Thymus (tissue), 11 donors: Measurements from ENCODE around the gene HTR3E. TPM values are rescaled to one million over a fixed set of nuclear protein-coding genes. Genes with fewer than 3 reads are reported as not detected.
"Not testable (repeated sequence)": the region's sequence is repeated elsewhere in the genome, so short reads cannot be mapped to it uniquely, and the experiment has no call there.

Source experiments
- DNase-seq, 9 donors: peaks; one replicate each; pipeline ENCODE4 v3.0.0-alpha.2; 2013; ENCODE audit warnings: low spot score in 9 of 9, low read depth in 6 of 9, missing footprints in 1 of 9
- H3K27ac ChIP-seq, 2 donors: one replicate each; pipeline ENCODE4 v1.5.1; 2013; ENCODE audit warnings: control low read depth in 1 of 2, low read depth in 1 of 2, low read length in 1 of 2, mild to moderate bottlenecking in 1 of 2, moderate library complexity in 1 of 2
- H3K27me3 ChIP-seq, 2 donors: one replicate each; pipeline ENCODE4 v1.5.1; 2013; ENCODE audit warnings: low read length in 1 of 2; ENCODE audit not compliant: control insufficient read depth in 2 of 2, insufficient read depth in 1 of 2
- H3K36me3 ChIP-seq, 2 donors: one replicate each; pipeline ENCODE4 v1.5.1; 2013; ENCODE audit warnings: low read length in 1 of 2, mild to moderate bottlenecking in 1 of 2, moderate library complexity in 1 of 2; ENCODE audit not compliant: control insufficient read depth in 2 of 2, insufficient read depth in 2 of 2
- H3K4me1 ChIP-seq, 2 donors: one replicate each; pipeline ENCODE4 v1.5.1; 2013; ENCODE audit warnings: low read length in 2 of 2; ENCODE audit not compliant: control insufficient read depth in 2 of 2, insufficient read depth in 2 of 2
- H3K4me3 ChIP-seq, 2 donors: one replicate each; pipeline ENCODE4 v1.5.1; 2013; ENCODE audit warnings: low read length in 2 of 2, control low read depth in 1 of 2, mild to moderate bottlenecking in 1 of 2
- H3K9me3 ChIP-seq, 2 donors: one replicate each; pipeline ENCODE4 v1.5.1; 2013; ENCODE audit warnings: low read length in 1 of 2, mild to moderate bottlenecking in 1 of 2; ENCODE audit not compliant: control insufficient read depth in 2 of 2, insufficient read depth in 1 of 2
- WGBS: extraction: QIAGEN DNeasy Blood & Tissue Kit; methylation state at CpG from one replicate; pipeline ENCODE4 v1.1.7; 2013; 5-methylcytosine and 5-hydroxymethylcytosine counted together
- polyA plus RNA-seq: library from polyadenylated mRNA; stranded (reverse); fragments of 200-250 nt; gene quantifications from one replicate; pipeline ENCODE4 v1.2.3, GENCODE V29; 2013
- total RNA-seq: library from RNA; stranded (reverse); fragments of 120-200 nt; gene quantifications from one replicate; pipeline ENCODE4 v1.2.4, GENCODE V29; 2013
- donor health status: healthy.

The HTR3E gene
- total and polyA plus RNA-seq, 2 donors = 0.05 TPM; not detected in 1

- H3K36me3 ChIP-seq = no peaks in the 10 kb centered on the region
- H3K4me1 ChIP-seq = no peaks in the 10 kb centered on the region
- H3K27me3 ChIP-seq = no peaks in the 10 kb centered on the region
- 52% methylated on average over 3 of the region's 3 CpGs for WGBS
- H3K27ac ChIP-seq = no peak overlapping the region
- no peaks in the 10 kb centered on the region for H3K9me3 ChIP-seq
- DNase-seq = no peak
- no peak overlapping the region for H3K4me3 ChIP-seq
Observed at GRCh38 chr3:184085389-184085852, 11.4 kb upstream of the HTR3E start.

GRCh38 chr3:184092199-184092598 is 4.7 kb upstream of the HTR3E start:
- Histone ChIP-seq H3K36me3 (no peaks in the 10 kb centered on the region), H3K9me3 (peaks cover 2 to 11% of the 10 kb centered on the region in 2 donors), H3K4me3 (no peak overlapping the region), H3K4me1 (no peaks in the 10 kb centered on the region), H3K27ac (no peak overlapping the region), H3K27me3 (no peaks in the 10 kb centered on the region)
- 97% methylated on average over 3 of the region's 3 CpGs for WGBS
- DNase-seq = no peak

DNA sequence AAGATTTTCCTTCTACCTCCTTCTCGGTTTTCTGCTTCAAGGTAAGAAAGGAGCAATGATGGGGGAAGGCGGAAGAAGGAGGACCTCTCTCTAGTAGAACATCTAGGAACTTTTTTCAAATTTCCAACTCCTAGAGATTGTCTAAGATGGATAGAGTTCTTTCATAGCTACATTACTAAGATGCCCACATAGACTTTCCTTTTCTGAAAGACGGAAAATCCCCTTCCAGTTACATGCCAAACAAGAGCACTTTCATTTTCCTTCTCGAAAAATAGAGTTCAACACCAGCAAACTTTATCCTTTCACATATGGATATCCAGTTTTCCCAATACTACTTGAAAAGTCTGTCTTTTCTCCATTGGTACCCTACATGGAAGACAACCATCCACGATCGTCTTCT is 692 bp downstream of the HTR3E start:
- Histone ChIP-seq H3K4me3 (no peak overlapping the region), H3K36me3 (no peaks in the 10 kb centered on the region), H3K9me3 (peaks cover 0 to 4% of the 10 kb centered on the region in 2 donors), H3K27ac (no peak overlapping the region), H3K27me3 (no peaks in the 10 kb centered on the region), H3K4me1 (no peaks in the 10 kb centered on the region)
- WGBS = 94% methylated on average over 6 of the region's 6 CpGs
- DNase-seq = no peak

DNA sequence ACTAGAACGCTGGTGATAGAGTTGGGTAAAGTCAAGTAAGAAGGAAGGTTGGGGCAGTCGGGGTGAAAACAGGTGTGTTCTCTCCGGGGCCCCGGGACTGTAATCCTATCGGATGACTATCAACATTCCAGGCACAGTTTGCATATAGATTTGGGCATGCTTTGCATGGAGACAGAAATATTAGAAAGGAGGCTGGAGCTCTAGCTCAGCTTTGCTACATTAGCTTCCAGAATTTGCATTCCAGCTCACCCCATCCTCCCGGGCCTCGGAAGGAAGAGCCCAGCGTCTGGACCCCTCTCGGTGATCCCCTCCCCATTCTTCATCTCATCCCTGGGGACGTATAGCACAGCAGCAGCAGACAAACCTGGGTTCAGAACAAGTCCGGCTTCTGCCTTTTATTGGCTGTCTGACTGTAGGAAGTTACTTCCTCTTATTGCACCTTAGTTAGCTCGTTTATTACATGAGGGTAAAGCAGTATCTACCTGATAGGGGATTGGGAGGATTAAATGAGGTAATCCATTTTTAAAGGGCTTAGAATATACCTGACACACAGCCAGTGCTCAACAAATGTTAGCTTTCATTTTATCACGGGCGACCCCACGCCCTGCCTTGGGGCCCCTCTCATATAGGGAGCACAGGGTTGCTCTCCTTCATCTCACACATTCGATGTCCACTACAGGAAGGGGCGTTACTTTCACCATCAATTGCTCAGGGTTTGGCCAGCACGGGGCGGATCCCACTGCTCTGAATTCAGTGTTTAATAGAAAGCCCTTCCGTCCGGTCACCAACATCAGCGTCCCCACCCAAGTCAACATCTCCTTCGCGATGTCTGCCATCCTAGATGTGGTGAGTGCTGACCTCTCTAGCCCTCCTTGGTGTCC is 3.2 kb downstream of the HTR3E start:
- Histone ChIP-seq H3K27ac (no peak overlapping the region), H3K4me1 (no peaks in the 10 kb centered on the region), H3K36me3 (no peaks in the 10 kb centered on the region), H3K9me3 (no peaks in the 10 kb centered on the region), H3K4me3 (no peak overlapping the region), H3K27me3 (no peaks in the 10 kb centered on the region)
- DNase-seq = no peak
- 77% methylated on average over 24 of the region's 24 CpGs for WGBS

GRCh38 chr3:184110316-184110725 is 13.5 kb downstream of the HTR3E start:
- Histone ChIP-seq H3K27me3 (no peaks in the 10 kb centered on the region), H3K9me3 (no peaks in the 10 kb centered on the region), H3K4me3 (no peak overlapping the region), H3K36me3 (no peaks in the 10 kb centered on the region), H3K4me1 (no peaks in the 10 kb centered on the region), H3K27ac (no peak overlapping the region)
- 84% methylated on average over 7 of the region's 7 CpGs for WGBS
- no peak for DNase-seq

DNA sequence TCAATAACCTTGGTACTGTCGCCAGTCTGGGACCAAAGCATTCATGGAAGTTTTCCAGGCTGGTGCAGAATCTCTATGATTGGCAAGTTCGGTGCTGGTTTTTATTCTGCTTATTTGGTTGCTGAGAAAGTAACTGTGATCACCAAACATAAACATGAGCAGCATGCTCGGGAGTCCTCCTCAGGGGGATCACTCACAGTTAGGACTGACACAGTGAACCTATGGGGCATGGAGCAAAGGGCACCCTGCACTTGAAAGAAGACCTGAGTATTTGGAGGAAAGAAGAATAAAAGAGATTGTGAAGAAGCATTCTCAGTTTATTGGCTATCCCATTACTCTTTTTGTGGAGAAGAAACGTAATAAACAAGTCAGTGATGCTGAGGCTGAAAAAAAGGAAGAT is 19.2 kb downstream of the HTR3E start:
- Histone ChIP-seq H3K4me3 (no peak overlapping the region), H3K27ac (no peak overlapping the region), H3K9me3 (no peaks in the 10 kb centered on the region), H3K36me3 (no peaks in the 10 kb centered on the region), H3K27me3 (no peaks in the 10 kb centered on the region), H3K4me1 (no peaks in the 10 kb centered on the region)
- no peak for DNase-seq
- WGBS = 95% methylated on average over 4 of the region's 4 CpGs

DNA sequence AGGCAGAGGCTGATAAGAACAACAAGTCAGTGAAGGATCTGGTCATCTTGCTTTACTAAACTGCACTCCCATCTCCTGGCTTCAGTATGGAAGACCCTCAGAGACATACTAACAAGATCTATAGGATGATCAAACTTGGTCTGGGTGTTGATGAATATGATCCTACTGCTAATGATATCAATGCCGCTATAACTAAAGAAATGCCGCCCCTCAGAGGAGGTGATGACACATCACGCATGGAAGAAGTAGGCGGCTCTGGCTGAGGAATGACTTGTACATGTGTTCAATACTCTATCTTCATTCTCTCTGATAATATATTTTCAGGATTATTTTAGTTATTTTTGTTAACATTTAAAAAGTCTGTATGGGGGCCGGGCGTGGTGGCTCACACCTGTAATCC is 20.8 kb downstream of the HTR3E start:
- 98% methylated on average over 6 of the region's 6 CpGs for WGBS

DNA sequence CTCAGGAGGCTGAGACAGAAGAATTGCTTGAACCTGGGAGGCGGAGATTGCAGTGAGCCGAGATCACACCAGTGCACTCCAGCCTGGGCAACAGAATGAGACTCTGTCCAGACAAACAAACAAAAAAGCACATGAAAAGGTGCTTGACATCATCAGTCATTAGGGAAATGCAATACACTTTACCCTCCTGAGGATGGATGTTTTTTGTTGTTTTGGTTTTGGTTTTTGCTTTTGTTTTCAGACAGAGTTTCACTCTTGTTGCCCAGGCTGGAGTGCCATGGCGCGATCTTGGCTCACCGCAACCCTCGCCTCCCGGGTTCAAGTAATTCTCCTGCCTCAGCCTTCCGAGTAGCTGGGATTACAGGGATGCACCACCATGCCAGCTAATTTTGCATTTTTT is 24.2 kb downstream of the HTR3E start:
- DNase-seq, H3K36me3 ChIP-seq, H3K4me1 ChIP-seq, H3K27ac ChIP-seq, H3K9me3 ChIP-seq, H3K27me3 ChIP-seq, H3K4me3 ChIP-seq: not testable (repeated sequence)
- WGBS = 98% methylated on average over 8 of the region's 8 CpGs

More for the DNA sequence above, 20.8 kb downstream of the HTR3E start:
- H3K4me3 ChIP-seq = no peak overlapping the region
- no peak overlapping the region for H3K27ac ChIP-seq
- H3K36me3 ChIP-seq = no peaks in the 10 kb centered on the region
- no peaks in the 10 kb centered on the region for H3K9me3 ChIP-seq
- DNase-seq = no peak
- H3K27me3 ChIP-seq = no peaks in the 10 kb centered on the region
- H3K4me1 ChIP-seq = no peaks in the 10 kb centered on the region

GRCh38 chr3:184126006-184126405 is 29.1 kb downstream of the HTR3E start:
- 90% methylated on average over 3 of the region's 3 CpGs for WGBS
- H3K9me3 ChIP-seq = no peaks in the 10 kb centered on the region
- H3K4me3 ChIP-seq = no peak overlapping the region
- DNase-seq = no peak
- no peaks in the 10 kb centered on the region for H3K36me3 ChIP-seq
- H3K27ac ChIP-seq = no peak overlapping the region
- H3K4me1 ChIP-seq = no peaks in the 10 kb centered on the region
- peaks cover 0 to 2% of the 10 kb centered on the region in 2 donors for H3K27me3 ChIP-seq
